Measurements from ENCODE around the gene CUL3. TPM values are rescaled to one million over a fixed set of nuclear protein-coding genes. Genes with fewer than 3 reads are reported as not detected.

The CUL3 gene
- total and polyA plus RNA-seq, 2 of the 8 experiments (the other 6 are each of a cell fraction or from before 2014, with no cell fraction given) = 28.5 to 113 TPM

DNA sequence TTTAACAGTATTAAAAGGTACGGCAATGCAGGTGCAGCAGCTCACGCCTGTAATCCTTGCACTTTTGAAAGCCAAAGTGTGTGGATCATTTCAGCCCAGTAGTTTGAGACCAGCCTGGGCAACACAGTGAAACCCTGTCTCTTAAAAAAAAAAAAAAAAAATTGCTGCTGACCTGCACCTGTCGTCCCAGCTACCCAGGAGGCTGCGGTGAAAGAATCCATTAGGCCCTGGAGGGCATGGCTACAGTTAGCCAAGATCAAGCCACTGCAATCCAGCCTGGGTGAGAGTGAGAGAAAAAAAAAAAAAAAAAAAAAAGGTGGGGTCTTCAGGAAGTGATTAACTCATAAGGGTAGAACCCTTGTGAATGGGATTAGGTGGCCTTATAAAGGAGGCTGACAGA is 12.8 kb downstream of the CUL3 start:
- Histone ChIP-seq H3K4me1 (replicated peaks in 1 of 4; ENCODE audit: control insufficient read depth in 3 of 4, insufficient read depth in 4 of 4, low read length in 3 of 4) (peaks cover 0 to 11% (median 4%) of the 10 kb centered on the region in 4 experiments; a peak in 4 of 7 replicates), H3K79me2 (ENCODE audit: control insufficient read depth in 1 of 2, insufficient read depth in 2 of 2, low read length in 2 of 2) (peaks cover 35 to 99% of the 10 kb centered on the region in 2 experiments)
- 86% methylated on average over 4 of the region's 4 CpGs; no CpG with 5 or more reads in 1 of the 2 experiments for WGBS, 2 experiments (ENCODE audit: extremely low coverage in 1 of 2, insufficient coverage in 1 of 2, insufficient read length in 1 of 2, insufficient replicate concordance in 2 of 2, low coverage in 1 of 2, low lambda C conversion rate in 2 of 2, missing lambda C conversion rate in 1 of 2)

More for the DNA sequence above, 12.8 kb downstream of the CUL3 start:
- H2BK120ac ChIP-seq (replicated peaks; ENCODE audit: low read depth, low read length) = no peak overlapping the region
- no peak overlapping the region for H3K14ac ChIP-seq (ENCODE audit: insufficient read length)
- H3K4me2 ChIP-seq (ENCODE audit: insufficient read depth in 1 of 2, low read depth in 2 of 2, low read length in 2 of 2) = no peak overlapping the region
- no peak overlapping the region for H2BK20ac ChIP-seq (ENCODE audit: low read length)
- DNase-seq (ENCODE audit: low read depth in 1 of 2, low spot score in 2 of 2) (no peak), FAIRE-seq (no peak)
- no peaks in the 10 kb centered on the region for H3K27me3 ChIP-seq (replicated peaks in 1 of 4; ENCODE audit: control insufficient read depth in 3 of 4, extremely low read depth in 1 of 4, insufficient read depth in 3 of 4, low read length in 3 of 4)
- POLR2A ChIA-PET (ENCODE audit: partially characterized antibody) = interaction anchor here (0.6 to 1.2 kb wide), 3 partner anchors 12 to 536 kb away, joined by 4 to 6 read pairs (median 4); no protein-coding TSS in a partner anchor
- no peak overlapping the region for H2AK5ac ChIP-seq (ENCODE audit: low read depth, low read length)
- peaks cover 21 to 28% of the 10 kb centered on the region in 2 experiments for H4K20me1 ChIP-seq (replicated peaks in 1 of 2; ENCODE audit: control insufficient read depth in 1 of 2, insufficient read depth in 2 of 2, low read length in 2 of 2)
- no peak for TF ChIP-seq ZNF274 (IDR thresholded peaks at IDR 0.05; ENCODE audit: borderline replicate concordance, extremely low read depth, low read length)
- TF ChIP-seq YY1 (IDR thresholded peaks at IDR 0.05; ENCODE audit: low read depth, low read length) = no peak
- H3K36me3 ChIP-seq (ENCODE audit: control insufficient read depth in 2 of 4, insufficient read depth in 4 of 4, low read length in 3 of 4) = no peaks in the 10 kb centered on the region
- H4K8ac ChIP-seq (ENCODE audit: extremely low read depth, insufficient read depth, low read length) = no peak overlapping the region
- H2BK5ac ChIP-seq (ENCODE audit: low read depth, low read length) = no peak overlapping the region
- H3K23me2 ChIP-seq (ENCODE audit: low read depth, low read length) = no peaks in the 10 kb centered on the region
- no peak overlapping the region for H3K56ac ChIP-seq (replicated peaks; ENCODE audit: insufficient read length, low read depth, low read length)
- no peak overlapping the region for H3K23ac ChIP-seq (ENCODE audit: insufficient read length)
- no peak overlapping the region for H4K5ac ChIP-seq (ENCODE audit: insufficient read length, low read depth, low read length)
- no peak overlapping the region for H3K4ac ChIP-seq (replicated peaks; ENCODE audit: insufficient read length, low read depth, low read length)
- CTCF ChIA-PET (ENCODE audit: partially characterized antibody) = interaction anchor here (0.7 to 0.8 kb wide), 2 partner anchors 62 to 596 kb away, joined by 3 to 4 read pairs; no protein-coding TSS in a partner anchor
- no peak overlapping the region for H2BK15ac ChIP-seq (ENCODE audit: low read length)
- H3K79me1 ChIP-seq (ENCODE audit: low read depth, low read length) = peaks cover 3% of the 10 kb centered on the region; the same call in 1 of the 2 replicates
- H4K91ac ChIP-seq (replicated peaks; ENCODE audit: insufficient read length, low read length) = no peak overlapping the region
- H3K4me3 ChIP-seq (ENCODE audit: extremely low read depth in 1 of 4, insufficient read depth in 2 of 4, low read depth in 3 of 4, low read length in 4 of 4) = no peak overlapping the region
- no peak overlapping the region for H3K18ac ChIP-seq (ENCODE audit: extremely low read depth, low read length)
- H3K9ac ChIP-seq (replicated peaks in 1 of 4; ENCODE audit: extremely low read depth in 1 of 4, low read depth in 3 of 4, low read length in 3 of 4) = no peak overlapping the region
- H2AFZ ChIP-seq (ENCODE audit: low read length) = no peak overlapping the region
- no peak overlapping the region for H2BK12ac ChIP-seq (ENCODE audit: low read depth, low read length)
- H3K27ac ChIP-seq (ENCODE audit: low read depth, low read length) = no peak overlapping the region
- no peaks in the 10 kb centered on the region for H3K9me3 ChIP-seq (ENCODE audit: insufficient read depth in 2 of 2, low read depth in 1 of 2, low read length in 1 of 2)

All from H1 (cell line).